K562 (cell line): Measurements from ENCODE around the gene THBS2. TPM values are rescaled to one million over a fixed set of nuclear protein-coding genes. Genes with fewer than 3 reads are reported as not detected.
A peak's percentile ranks its signal among the peaks of the same experiment; 100 is the strongest.

ENCODE experiments used
- ATAC-seq: fragments of 200-7000 bp; cut with Tn5 transposase; 3 replicates; pipeline ENCODE4 v1.9.1; 2020; ENCODE audit warnings: moderate library complexity
- BruUV-seq: library from RNA; stranded (reverse); fragments of 400-500 nt; replicated peaks from 2 replicates; lab custom pipeline; 2021; lab: Mats Ljungman, UMichigan
- CTCF ChIA-PET: fragments of 300-600 bp; formaldehyde crosslinking; extraction: SDS; loops from one replicate; lab custom pipeline; 2021; ENCODE audit warnings: low intra/inter-chr PET ratio; lab: Yijun Ruan, JAX
- POLR2A ChIA-PET: fragments of 300-600, 350-650 bp; sonication (Branson Sonifier 250); formaldehyde crosslinking; extraction: SDS; loops from one replicate; lab custom pipeline; 2021; ENCODE audit warnings: antibody characterized with exemption, inconsistent platforms; lab: Yijun Ruan, JAX
- DNase-seq, 4 experiments: peaks; one replicate each; pipeline versions ENCODE4 v3.0.0 to v3.0.0-alpha.2; 2011 to 2018; ENCODE audit warnings: low spot score in 3 of 4, mixed read lengths in 3 of 4; ENCODE audit errors: extremely low read depth in 1 of 4
- FAIRE-seq: peaks from 2 replicates; lab custom pipeline; 2011; peaks lifted over from hg19 to GRCh38; lab: Jason Lieb, UNC
- H2AFZ ChIP-seq: 2 replicates; pipeline ENCODE4 v1.6.0; 2011; ENCODE audit warnings: low read depth, low read length, control low read depth, inconsistent platforms
- H3K27ac ChIP-seq: fragments of 200-600 bp; 3 replicates; pipeline ENCODE4 v1.8.0; 2011; ENCODE audit warnings: low read depth, mild to moderate bottlenecking, control low read depth, inconsistent platforms, low read length, moderate library complexity, mixed read lengths; ENCODE audit errors: extremely low read depth
- H3K27me3 ChIP-seq, 2 experiments: fragments of 300-600 bp in 1 of 2; 2 replicates in 1 of 2; 3 replicates in 1 of 2; pipeline versions ENCODE4 v1.6.0 to v1.8.0; 2011; ENCODE audit warnings: inconsistent platforms in 2 of 2, low read length in 2 of 2, mild to moderate bottlenecking in 1 of 2, mixed read lengths in 1 of 2, moderate library complexity in 1 of 2; ENCODE audit not compliant: control insufficient read depth in 2 of 2, insufficient read depth in 2 of 2
- H3K36me3 ChIP-seq: fragments of 300-600 bp; 3 replicates; pipeline ENCODE4 v1.8.0; 2011; ENCODE audit warnings: mild to moderate bottlenecking, low read length, inconsistent platforms; ENCODE audit not compliant: control insufficient read depth, insufficient read depth
- H3K4me1 ChIP-seq, 2 experiments: fragments of 200-600 bp in 1 of 2; replicated peaks in 1 of 2; 2 replicates in 1 of 2; 3 replicates in 1 of 2; pipeline versions ENCODE4 v1.5.1 to v1.8.0; 2011; ENCODE audit warnings: inconsistent platforms in 2 of 2, low read length in 2 of 2, mild to moderate bottlenecking in 1 of 2, mixed read lengths in 1 of 2, moderate library complexity in 1 of 2; ENCODE audit not compliant: control insufficient read depth in 2 of 2, insufficient read depth in 2 of 2
- H3K4me2 ChIP-seq: 2 replicates; pipeline ENCODE4 v1.6.1; 2011; ENCODE audit warnings: low read length, control low read depth, inconsistent platforms, mixed read lengths; ENCODE audit not compliant: insufficient read depth
- H3K4me3 ChIP-seq: fragments of 200-600 bp; sonication (generic), shearing (Covaris generic); 2 replicates; pipeline ENCODE4 v1.5.1; 2016; ENCODE audit warnings: control low read depth, inconsistent platforms
- H3K79me2 ChIP-seq: fragments of 200-600 bp; 3 replicates; pipeline ENCODE4 v1.8.0; 2011; ENCODE audit warnings: low read length, inconsistent platforms; ENCODE audit not compliant: control insufficient read depth, insufficient read depth
- H3K9ac ChIP-seq, 2 experiments: 2 replicates each; pipeline versions ENCODE4 v1.6.0 to v1.6.1; 2011; ENCODE audit warnings: low read depth in 2 of 2, low read length in 2 of 2, control low read depth in 1 of 2, inconsistent platforms in 1 of 2, mild to moderate bottlenecking in 1 of 2, mixed read lengths in 1 of 2; ENCODE audit not compliant: insufficient read depth in 1 of 2
- H3K9me1 ChIP-seq: one replicate; pipeline ENCODE4 v1.6.0; 2011; ENCODE audit warnings: inconsistent platforms, mild to moderate bottlenecking, low read length, moderate library complexity; ENCODE audit not compliant: control insufficient read depth, insufficient read depth
- H3K9me3 ChIP-seq: replicated peaks from 2 replicates; pipeline ENCODE4 v1.5.1; 2011; ENCODE audit warnings: low read depth, low read length, inconsistent platforms; ENCODE audit not compliant: control insufficient read depth, insufficient read depth
- H4K20me1 ChIP-seq: replicated peaks from 2 replicates; pipeline ENCODE4 v1.6.1; 2011; ENCODE audit warnings: low read length, inconsistent platforms, mixed read lengths; ENCODE audit not compliant: control insufficient read depth, insufficient read depth
- ARID3B ChIP-seq: fragments of 250-450 bp; sonication (Bioruptor Pico); IDR thresholded peaks from 2 replicates; pipeline ENCODE4 v1.4.0; 2020; ENCODE audit warnings: borderline replicate concordance
- CCNT2 ChIP-seq: IDR thresholded peaks from 2 replicates; pipeline ENCODE4 v1.6.1; 2011; ENCODE audit warnings: borderline replicate concordance, low read depth, mild to moderate bottlenecking, moderate library complexity, mixed read lengths, low read length; ENCODE audit not compliant: insufficient read length; ENCODE audit errors: extremely low read depth
- EZH2 ChIP-seq: IDR thresholded peaks from 2 replicates; pipeline ENCODE4 v1.6.1; 2012; ENCODE audit warnings: low read depth, mild to moderate bottlenecking, inconsistent platforms, low read length, borderline replicate concordance
- FIP1L1 ChIP-seq: fragments of 200-400 bp; formaldehyde crosslinking; IDR thresholded peaks from 2 replicates; pipeline ENCODE4 v1.6.1; 2018; ENCODE audit warnings: mild to moderate bottlenecking, low read depth, low read length; ENCODE audit not compliant: poor library complexity, severe bottlenecking
- HNRNPL ChIP-seq: fragments of 200-400 bp; formaldehyde crosslinking; IDR thresholded peaks from 2 replicates; pipeline ENCODE4 v1.6.1; 2017; ENCODE audit warnings: low read depth, mild to moderate bottlenecking, low read length
- KAT2B ChIP-seq: IDR thresholded peaks from one replicate; pipeline ENCODE4 v1.6.1; 2012; ENCODE audit warnings: low read depth, mild to moderate bottlenecking, control low read depth, inconsistent platforms, low read length, moderate library complexity
- NR2C2 ChIP-seq, 2 experiments: fragments of 200-800 bp in 1 of 2; sonication (Bioruptor generic) in 1 of 2; sonication (generic) in 1 of 2; formaldehyde crosslinking in 1 of 2; IDR thresholded peaks; 2 replicates each; pipeline versions ENCODE4 v1.6.1 to v1.8.0; 2016 to 2022; ENCODE audit warnings: mild to moderate bottlenecking in 1 of 2, missing compliant biosample characterization in 1 of 2, missing genetic modification characterization in 1 of 2, missing genetic modification reagents in 1 of 2
- NRF1 ChIP-seq, 2 experiments: fragments of 450-650 bp; IDR thresholded peaks in 1 of 2; conservative IDR thresholded peaks in 1 of 2; 2 replicates each; pipeline ENCODE4 v1.6.1; 2014; ENCODE audit warnings: mild to moderate bottlenecking in 2 of 2
- RB1 ChIP-seq: fragments of 450-650 bp; IDR thresholded peaks from 2 replicates; pipeline ENCODE4 v1.6.1; 2017; ENCODE audit warnings: low read depth, mild to moderate bottlenecking
- SAP30 ChIP-seq: fragments of 200-600 bp; sonication (generic); IDR thresholded peaks from 2 replicates; pipeline ENCODE4 v1.6.1; 2012; ENCODE audit warnings: borderline replicate concordance, low read depth, mild to moderate bottlenecking, moderate library complexity, low read length, control low read depth, inconsistent platforms; ENCODE audit not compliant: insufficient read depth, poor library complexity, severe bottlenecking
- STAG1 ChIP-seq: sonication (generic); formaldehyde crosslinking; IDR thresholded peaks from 2 replicates; pipeline ENCODE4 v1.5.0; 2020; ENCODE audit warnings: missing genetic modification reagents, borderline replicate concordance
- ZBTB26 ChIP-seq: fragments of 450-650 bp; formaldehyde crosslinking; IDR thresholded peaks from 2 replicates; pipeline ENCODE4 v1.4.0; 2022; ENCODE audit warnings: missing genetic modification characterization
- ZKSCAN8 ChIP-seq: fragments of 200-800 bp; sonication (Bioruptor generic); IDR thresholded peaks from 2 replicates; pipeline ENCODE4 v1.6.1; 2016; ENCODE audit warnings: missing genetic modification characterization, missing compliant biosample characterization
- WGBS: fragments of 100-300 bp; shearing (Covaris generic); methylation state at CpG from one replicate; pipeline ENCODE4 v1.1.6; 2016; ENCODE audit warnings: low coverage, mixed read lengths; ENCODE audit not compliant: insufficient coverage; ENCODE audit errors: missing lambda C conversion rate; 5-methylcytosine and 5-hydroxymethylcytosine counted together
- in situ Hi-C: fragments of 300-500 bp; cut with MboI; formaldehyde crosslinking; loops from 4 replicates; pipeline ENCODE4 v1.15.0; 2018; ENCODE audit warnings: inconsistent platforms, mixed read lengths
- intact Hi-C: fragments of 100-400 bp; cut with micrococcal nuclease; formaldehyde crosslinking; loops from 2 replicates; pipeline ENCODE4 v1.14.2; 2022
- polyA plus RNA-seq, 8 experiments: library from polyadenylated mRNA; depleted of rRNA in 4 of 8; stranded (reverse) in 5 of 8; unstranded in 3 of 8; fragments of >200 nt; fragmentation: Nextera tagmentation in 2 of 8; fragmentation: Illumina TruSeq in 1 of 8; extraction: Ambion mirVana in 2 of 8; extraction: Trizol in 1 of 8; gene quantifications; 2 replicates each; pipeline versions ENCODE4 v1.2.1 to v1.2.3, GENCODE V29; 2011 to 2014; ENCODE audit warnings: inconsistent platforms in 1 of 8, missing spikeins in 1 of 8
- total RNA-seq, 7 experiments: library from RNA; depleted of rRNA in 6 of 7; stranded (reverse); fragments of >200 nt in 6 of 7; fragmentation: Illumina TruSeq in 2 of 7; extraction: Trizol in 2 of 7; gene quantifications; 2 replicates each; pipeline versions ENCODE4 v1.2.1 to v1.2.3, GENCODE V29; 2011 to 2021; ENCODE audit warnings: low replicate concordance in 1 of 7

THBS2 gene
- total and polyA plus RNA-seq, 9 of the 15 experiments (the other 6 are each of a cell fraction or from before 2014, with no cell fraction given): 0.03 to 0.11 (median 0.03) TPM; not detected in 6

DNA sequence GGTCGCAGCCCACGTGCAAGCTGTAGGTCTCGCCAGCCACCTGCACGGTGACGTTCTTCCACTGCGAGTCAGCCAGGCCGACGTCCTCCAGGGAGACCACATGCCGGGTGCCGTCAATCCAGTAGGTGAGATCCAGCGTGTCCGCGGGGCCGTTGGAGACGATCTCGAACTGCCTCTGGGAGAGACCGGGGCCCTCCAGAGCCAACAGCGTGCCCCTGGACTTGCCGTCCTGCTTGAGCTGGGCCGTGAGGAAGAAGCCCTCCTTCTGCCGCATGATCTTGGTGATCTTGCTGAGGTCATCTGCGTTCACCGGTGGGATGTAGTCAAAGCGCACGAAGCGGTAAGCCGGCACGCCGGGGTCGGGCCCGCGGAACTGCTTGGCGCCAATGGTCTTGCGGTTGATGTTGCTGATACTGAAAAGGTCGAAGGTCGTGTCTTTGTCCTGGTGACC, 5.1 kb downstream of the THBS2 start:
- no TSS peak for BruUV-seq
- Histone ChIP-seq H3K27me3 (peaks cover 29 to 57% of the 10 kb centered on the region in 2 experiments), H3K36me3 (no peaks in the 10 kb centered on the region)

DNA sequence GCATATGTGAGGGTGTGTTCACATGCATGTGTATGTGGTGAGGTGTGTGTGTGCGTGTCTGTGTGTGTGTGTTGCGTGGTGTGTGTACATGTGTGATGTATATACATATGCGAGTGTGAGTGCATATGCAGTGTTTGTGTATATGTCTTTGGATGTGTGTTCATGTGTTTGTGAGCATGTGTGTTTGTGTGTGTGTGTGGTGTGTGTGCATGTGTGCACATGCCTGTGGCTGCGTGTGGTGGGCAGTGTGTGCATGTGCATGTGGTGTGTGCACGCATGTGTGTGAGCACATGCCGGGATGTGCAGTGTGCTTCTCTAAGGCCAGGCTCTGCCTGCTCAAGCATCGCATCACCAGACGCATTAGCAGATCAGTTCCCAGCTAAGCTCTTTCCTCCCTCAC, 5.7 kb downstream of the THBS2 start:
- WGBS: 9% methylated on average over 8 of the region's 8 CpGs

More for the DNA sequence above, 5.1 kb downstream of the THBS2 start:
- 21% methylated on average over 30 of the region's 36 CpGs for WGBS
- TF ChIP-seq SAP30: no peak
- H3K4me3 ChIP-seq: no peak overlapping the region
- H3K9ac ChIP-seq: no peak overlapping the region
- H3K79me2 ChIP-seq: no peaks in the 10 kb centered on the region
- H3K9me3 ChIP-seq: no peaks in the 10 kb centered on the region
- ChIA-PET CTCF (no interaction called here), POLR2A (no interaction called here)
- no peak overlapping the region for H3K27ac ChIP-seq
- no peak for FAIRE-seq
- no peaks in the 10 kb centered on the region for H3K9me1 ChIP-seq
- 0 out of 2 replicates have a peak, but pooled peaks cover 4% of the 10 kb centered on the region for H4K20me1 ChIP-seq
- DNase-seq: no peak
- H3K4me1 ChIP-seq: peaks cover 0 to 4% of the 10 kb centered on the region in 2 experiments; a peak in 1 of 5 replicates
- no peak overlapping the region for H3K4me2 ChIP-seq
- in situ Hi-C loops: no loop called here
- no peak overlapping the region for H2AFZ ChIP-seq
- no peak for ATAC-seq
- intact Hi-C loops: no loop called here

More for the DNA sequence above, 5.7 kb downstream of the THBS2 start:
- H3K4me2 ChIP-seq: no peak overlapping the region
- no peak for ATAC-seq
- POLR2A ChIA-PET: no interaction called here
- H3K9ac ChIP-seq: no peak overlapping the region
- in situ Hi-C loops: no loop called here
- no peaks in the 10 kb centered on the region for H3K9me1 ChIP-seq
- no peak for FAIRE-seq
- no peak overlapping the region for H2AFZ ChIP-seq
- intact Hi-C loops: no loop called here
- H3K79me2 ChIP-seq: no peaks in the 10 kb centered on the region
- H4K20me1 ChIP-seq: 0 out of 2 replicates have a peak, but pooled peaks cover 4% of the 10 kb centered on the region
- CTCF ChIA-PET: no interaction called here
- no peak for TF ChIP-seq HNRNPL
- no peak for TF ChIP-seq RB1
- no peak for TF ChIP-seq FIP1L1
- no peak for TF ChIP-seq EZH2
- TF ChIP-seq NR2C2 (CRISPR knock-in tag; IDR thresholded peaks at IDR 0.05): no peak
- TF ChIP-seq NR2C2 (tag; IDR thresholded peaks at IDR 0.05): no peak
- TF ChIP-seq KAT2B: no peak
- no peak for TF ChIP-seq ZKSCAN8 (CRISPR knock-in tag)
- TF ChIP-seq CCNT2: no peak
- no peak for TF ChIP-seq ARID3B
- no peak for TF ChIP-seq NRF1 (conservative IDR thresholded peaks at IDR 0.05 in 1 of 2, IDR thresholded peaks at IDR 0.05 in 1 of 2)
- peak; percentile 22; the same call in 1 of the 2 replicates for TF ChIP-seq STAG1 (CRISPR knock-in tag)
- TF ChIP-seq ZBTB26 (CRISPR knock-in tag): peak; percentile 54; the same call in 1 of the 2 replicates
- no TSS peak for BruUV-seq
- no peak overlapping the region for H3K27ac ChIP-seq
- H3K9me3 ChIP-seq: no peaks in the 10 kb centered on the region
- peaks cover 25 to 55% of the 10 kb centered on the region in 2 experiments for H3K27me3 ChIP-seq
- H3K4me1 ChIP-seq: peaks cover 0 to 4% of the 10 kb centered on the region in 2 experiments; a peak in 1 of 5 replicates
- DNase-seq: no peak
- H3K4me3 ChIP-seq: no peak overlapping the region
- no peaks in the 10 kb centered on the region for H3K36me3 ChIP-seq
